A673 (cell line): ENCODE results near the gene GAST. TPM values are rescaled to one million over a fixed set of nuclear protein-coding genes. Genes with fewer than 3 reads are reported as not detected.

Experiments used
- BruUV-seq: library from RNA; stranded (reverse); fragments of 400-500 nt; replicated peaks from 2 replicates; lab custom pipeline; 2021; lab: Mats Ljungman, UMichigan
- CTCF ChIA-PET: fragments of 300-600 bp; sonication (Branson Sonifier 250); formaldehyde crosslinking; loops from one replicate; lab custom pipeline; 2022; ENCODE audit warnings: antibody characterized with exemption; lab: Charles Lee
- POLR2A ChIA-PET: fragments of 300-600 bp; sonication (Branson Sonifier 250); formaldehyde crosslinking; loops from one replicate; lab custom pipeline; 2022; ENCODE audit warnings: antibody characterized with exemption; ENCODE audit not compliant: low non-redundant PET; lab: Charles Lee
- DNase-seq: peaks from one replicate; pipeline ENCODE4 v3.0.0-alpha.2; 2015; ENCODE audit warnings: low spot score
- H3K27ac ChIP-seq: fragments of 200-600 bp; sonication (generic); 2 replicates; pipeline ENCODE4 v1.5.1; 2016; ENCODE audit warnings: mixed run types, low read depth, mild to moderate bottlenecking, mixed read lengths, antibody characterized with exemption, low read length; ENCODE audit not compliant: poor library complexity, severe bottlenecking
- H3K27me3 ChIP-seq: fragments of 200-600 bp; sonication (generic); replicated peaks from 2 replicates; pipeline ENCODE4 v1.6.1; 2017; ENCODE audit warnings: mixed run types, low read depth, mild to moderate bottlenecking, mixed read lengths, antibody characterized with exemption, low read length; ENCODE audit not compliant: insufficient read depth, poor library complexity
- H3K36me3 ChIP-seq: fragments of 200-600 bp; sonication (generic); 2 replicates; pipeline ENCODE4 v1.6.1; 2016; ENCODE audit warnings: mixed run types, mild to moderate bottlenecking, mixed read lengths, antibody characterized with exemption, low read length; ENCODE audit not compliant: insufficient read depth, poor library complexity, severe bottlenecking
- H3K4me1 ChIP-seq: fragments of 200-600 bp; sonication (generic); 2 replicates; pipeline ENCODE4 v1.6.1; 2017; ENCODE audit warnings: mixed run types, mild to moderate bottlenecking, mixed read lengths, antibody characterized with exemption, low read length; ENCODE audit not compliant: insufficient read depth, poor library complexity, severe bottlenecking
- H3K4me3 ChIP-seq: fragments of 200-600 bp; sonication (generic); 2 replicates; pipeline ENCODE4 v1.5.1; 2016; ENCODE audit warnings: low read depth, mixed run types, mild to moderate bottlenecking, mixed read lengths, low read length; ENCODE audit not compliant: poor library complexity, severe bottlenecking
- H3K9me3 ChIP-seq: fragments of 200-600 bp; sonication (generic); 2 replicates; pipeline ENCODE4 v1.6.1; 2016; ENCODE audit warnings: mixed run types, low read depth, mild to moderate bottlenecking, mixed read lengths, antibody characterized with exemption, low read length; ENCODE audit not compliant: poor library complexity, severe bottlenecking
- CTCF ChIP-seq: fragments of 300-800, 200-600 bp; sonication (generic); conservative IDR thresholded peaks from 2 replicates; pipeline ENCODE4 v1.5.1; 2017; ENCODE audit warnings: low read depth, mild to moderate bottlenecking, antibody characterized with exemption, low read length, moderate library complexity, mixed read lengths
- EZH2 ChIP-seq: fragments of 200-600 bp; sonication (generic); IDR thresholded peaks from 2 replicates; pipeline ENCODE4 v1.6.1; 2017; ENCODE audit warnings: borderline replicate concordance, low read depth, mild to moderate bottlenecking, mixed read lengths, antibody characterized with exemption, low read length; ENCODE audit not compliant: poor library complexity, severe bottlenecking
- intact Hi-C: fragments of 100-400 bp; cut with micrococcal nuclease; formaldehyde crosslinking; loops from one replicate; pipeline ENCODE4 v1.10.0; 2022; ENCODE audit not compliant: unreplicated experiment
- total RNA-seq: library from RNA; stranded (reverse); gene quantifications from 2 replicates; pipeline ENCODE4 v1.2.3, GENCODE V29; 2021

Gene GAST
- total RNA-seq, 1 experiment from 2014 or later, result not detected

GRCh38 chr17:41760878-41761277 is 48.7 kb downstream of the GAST start:
- BruUV-seq, result no TSS peak
- CTCF ChIA-PET, result no interaction called here

GRCh38 chr17:41762391-41762790 is 50.3 kb downstream of the GAST start:
- Histone ChIP-seq H3K4me3 (no peak overlapping the region), H3K36me3 (peaks cover 6% of the 10 kb centered on the region), H3K27me3 (no peaks in the 10 kb centered on the region), H3K27ac (no peak overlapping the region), H3K9me3 (no peaks in the 10 kb centered on the region), H3K4me1 (no peaks in the 10 kb centered on the region)
- BruUV-seq, result no TSS peak
- intact Hi-C loops, result no loop called here
- DNase-seq, result no peak
- ChIA-PET POLR2A (no interaction called here), CTCF (no interaction called here)
- TF ChIP-seq EZH2 (no peak), CTCF (no peak)

More at GRCh38 chr17:41760878-41761277, 48.7 kb downstream of the GAST start:
- Histone ChIP-seq H3K4me1 (no peaks in the 10 kb centered on the region), H3K27me3 (no peaks in the 10 kb centered on the region), H3K36me3 (peaks cover 6% of the 10 kb centered on the region), H3K27ac (no peak overlapping the region), H3K4me3 (no peak overlapping the region), H3K9me3 (no peaks in the 10 kb centered on the region)
- TF ChIP-seq CTCF, result no peak
- no peak for TF ChIP-seq EZH2
- POLR2A ChIA-PET, result no interaction called here
- intact Hi-C loops, result no loop called here
- no peak for DNase-seq

GRCh38 chr17:41762841-41763240 is 50.7 kb downstream of the GAST start:
- Histone ChIP-seq H3K27ac (no peak overlapping the region), H3K27me3 (no peaks in the 10 kb centered on the region), H3K4me3 (no peak overlapping the region), H3K9me3 (no peaks in the 10 kb centered on the region), H3K4me1 (no peaks in the 10 kb centered on the region), H3K36me3 (peaks cover 6% of the 10 kb centered on the region)
- ChIA-PET POLR2A (no interaction called here), CTCF (no interaction called here)
- TF ChIP-seq EZH2 (no peak), CTCF (no peak)
- no TSS peak for BruUV-seq
- no peak for DNase-seq
- intact Hi-C loops, result no loop called here
